ENCODE data around the gene CCDC73.

GRCh38 chr11:32641361-32641760, 153.1 kb downstream of the CCDC73 start:
- TF ChIP-seq REST (IDR thresholded peaks at IDR 0.05; ENCODE audit: insufficient replicate concordance, low read depth) (no peak), CTCF (IDR thresholded peaks at IDR 0.05; ENCODE audit: insufficient read depth, low read length) (no peak), GABPA (IDR thresholded peaks at IDR 0.05; ENCODE audit: low read depth) (no peak), POLR2AphosphoS5 (IDR thresholded peaks at IDR 0.05; ENCODE audit: low read depth) (no peak)
